HepG2 (cell line): ENCODE results near the gene MIEF1. TPM values are rescaled to one million over a fixed set of nuclear protein-coding genes. Genes with fewer than 3 reads are reported as not detected.
A peak's percentile ranks its signal among the peaks of the same experiment; 100 is the strongest.

Experiments used
- CREB1 ChIP-seq, 2 experiments: fragments of 450-650 bp in 1 of 2; IDR thresholded peaks; 2 replicates each; pipeline ENCODE4 v1.6.1; 2016 to 2017; ENCODE audit warnings: control low read depth in 1 of 2, mild to moderate bottlenecking in 1 of 2, missing compliant biosample characterization in 1 of 2, missing genetic modification characterization in 1 of 2
- EZH2 ChIP-seq: conservative IDR thresholded peaks from 2 replicates; pipeline ENCODE4 v1.6.1; 2012; ENCODE audit warnings: mild to moderate bottlenecking, low read depth, low read length, moderate library complexity
- MYPOP ChIP-seq: sonication (generic); formaldehyde crosslinking; IDR thresholded peaks from 2 replicates; pipeline ENCODE4 v1.8.1; 2023; ENCODE audit warnings: mild to moderate bottlenecking, moderate library complexity, missing genetic modification reagents
- RFX3 ChIP-seq: IDR thresholded peaks from 2 replicates; pipeline ENCODE4 v1.6.1; 2016; ENCODE audit warnings: missing biosample characterization, missing genetic modification reagents
- U2AF2 ChIP-seq: fragments of 200-400 bp; formaldehyde crosslinking; IDR thresholded peaks from 2 replicates; pipeline ENCODE4 v1.6.1; 2017; ENCODE audit warnings: low read depth, mild to moderate bottlenecking, low read length
- ZMYM2 ChIP-seq: sonication (generic); formaldehyde crosslinking; IDR thresholded peaks from 2 replicates; pipeline ENCODE4 v1.8.0; 2022; ENCODE audit warnings: mild to moderate bottlenecking, missing genetic modification reagents
- ZNF124 ChIP-seq: sonication (generic); formaldehyde crosslinking; IDR thresholded peaks from 2 replicates; pipeline ENCODE4 v1.4.0; 2020; ENCODE audit warnings: missing genetic modification reagents
- ZNF460 ChIP-seq: sonication (generic); formaldehyde crosslinking; IDR thresholded peaks from 2 replicates; pipeline ENCODE4 v1.5.1; 2020; ENCODE audit warnings: missing genetic modification reagents, mild to moderate bottlenecking, borderline replicate concordance
- ZNF7 ChIP-seq: IDR thresholded peaks from 2 replicates; pipeline ENCODE4 v1.6.1; 2016; ENCODE audit warnings: missing biosample characterization, missing genetic modification reagents
- ZNF770 ChIP-seq: sonication (generic); formaldehyde crosslinking; IDR thresholded peaks from 2 replicates; pipeline ENCODE4 v1.5.0; 2020; ENCODE audit warnings: mild to moderate bottlenecking, missing genetic modification reagents
- ZNF782 ChIP-seq: sonication (generic); formaldehyde crosslinking; IDR thresholded peaks from 2 replicates; pipeline ENCODE4 v1.4.0; 2020; ENCODE audit warnings: missing genetic modification reagents, mild to moderate bottlenecking, borderline replicate concordance
- ZSCAN21 ChIP-seq: sonication (generic); formaldehyde crosslinking; IDR thresholded peaks from 2 replicates; pipeline ENCODE4 v1.8.0; 2022; ENCODE audit warnings: mild to moderate bottlenecking, missing genetic modification reagents, moderate library complexity, borderline replicate concordance
- polyA plus RNA-seq, 8 experiments: library from polyadenylated mRNA; depleted of rRNA in 3 of 8; stranded (reverse) in 7 of 8; unstranded in 1 of 8; fragments of >200 nt; fragmentation: Illumina TruSeq in 4 of 8; extraction: Trizol in 4 of 8; gene quantifications; 2 replicates each; pipeline versions ENCODE4 v1.2.1 to v1.2.3, GENCODE V29; 2011 to 2016; ENCODE audit warnings: low read depth in 4 of 8, missing spikeins in 1 of 8, mixed read lengths in 1 of 8; ENCODE audit not compliant: insufficient read depth in 1 of 8
- total RNA-seq, 5 experiments: library from RNA; depleted of rRNA; stranded (reverse); fragments of >200 nt; fragmentation: Illumina TruSeq; extraction: Trizol; gene quantifications; 2 replicates each; pipeline ENCODE4 v1.2.3, GENCODE V29; 2016; ENCODE audit warnings: low read depth in 1 of 5
- TF ChIP-seq, protein P1 (sequence below): sonication (generic); formaldehyde crosslinking; IDR thresholded peaks from 2 replicates; pipeline ENCODE4 v1.4.0; 2020; ENCODE audit warnings: missing genetic modification reagents
- TF ChIP-seq, protein P2 (sequence below): IDR thresholded peaks from 2 replicates; pipeline ENCODE4 v1.6.1; 2016; ENCODE audit warnings: control low read depth
- TF ChIP-seq, protein P3 (sequence below): sonication (generic); formaldehyde crosslinking; IDR thresholded peaks from 2 replicates; pipeline ENCODE4 v1.4.0; 2020; ENCODE audit warnings: missing genetic modification reagents, borderline replicate concordance

Gene MIEF1
- total and polyA plus RNA-seq, 2 of the 13 experiments (the other 11 are each of a cell fraction or from before 2014, with no cell fraction given): 21.7 to 34.8 TPM

- no peak; the same call in 1 of the 2 replicates for TF ChIP-seq ZNF460 (CRISPR knock-in tag)
- TF ChIP-seq MYPOP (CRISPR knock-in tag): no peak
- TF ChIP-seq, protein P1, sequence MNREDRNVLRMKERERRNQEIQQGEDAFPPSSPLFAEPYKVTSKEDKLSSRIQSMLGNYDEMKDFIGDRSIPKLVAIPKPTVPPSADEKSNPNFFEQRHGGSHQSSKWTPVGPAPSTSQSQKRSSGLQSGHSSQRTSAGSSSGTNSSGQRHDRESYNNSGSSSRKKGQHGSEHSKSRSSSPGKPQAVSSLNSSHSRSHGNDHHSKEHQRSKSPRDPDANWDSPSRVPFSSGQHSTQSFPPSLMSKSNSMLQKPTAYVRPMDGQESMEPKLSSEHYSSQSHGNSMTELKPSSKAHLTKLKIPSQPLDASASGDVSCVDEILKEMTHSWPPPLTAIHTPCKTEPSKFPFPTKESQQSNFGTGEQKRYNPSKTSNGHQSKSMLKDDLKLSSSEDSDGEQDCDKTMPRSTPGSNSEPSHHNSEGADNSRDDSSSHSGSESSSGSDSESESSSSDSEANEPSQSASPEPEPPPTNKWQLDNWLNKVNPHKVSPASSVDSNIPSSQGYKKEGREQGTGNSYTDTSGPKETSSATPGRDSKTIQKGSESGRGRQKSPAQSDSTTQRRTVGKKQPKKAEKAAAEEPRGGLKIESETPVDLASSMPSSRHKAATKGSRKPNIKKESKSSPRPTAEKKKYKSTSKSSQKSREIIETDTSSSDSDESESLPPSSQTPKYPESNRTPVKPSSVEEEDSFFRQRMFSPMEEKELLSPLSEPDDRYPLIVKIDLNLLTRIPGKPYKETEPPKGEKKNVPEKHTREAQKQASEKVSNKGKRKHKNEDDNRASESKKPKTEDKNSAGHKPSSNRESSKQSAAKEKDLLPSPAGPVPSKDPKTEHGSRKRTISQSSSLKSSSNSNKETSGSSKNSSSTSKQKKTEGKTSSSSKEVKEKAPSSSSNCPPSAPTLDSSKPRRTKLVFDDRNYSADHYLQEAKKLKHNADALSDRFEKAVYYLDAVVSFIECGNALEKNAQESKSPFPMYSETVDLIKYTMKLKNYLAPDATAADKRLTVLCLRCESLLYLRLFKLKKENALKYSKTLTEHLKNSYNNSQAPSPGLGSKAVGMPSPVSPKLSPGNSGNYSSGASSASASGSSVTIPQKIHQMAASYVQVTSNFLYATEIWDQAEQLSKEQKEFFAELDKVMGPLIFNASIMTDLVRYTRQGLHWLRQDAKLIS (CRISPR knock-in tag): 0 out of 2 replicates have a peak, but pooled peaks have one; percentile 55
- no peak; the same call in 1 of the 2 replicates for TF ChIP-seq ZNF782 (CRISPR knock-in tag)
- TF ChIP-seq EZH2: no peak
- no peak; the same call in 1 of the 2 replicates for TF ChIP-seq ZSCAN21 (CRISPR knock-in tag)
- no peak for TF ChIP-seq U2AF2
- TF ChIP-seq, protein P2, sequence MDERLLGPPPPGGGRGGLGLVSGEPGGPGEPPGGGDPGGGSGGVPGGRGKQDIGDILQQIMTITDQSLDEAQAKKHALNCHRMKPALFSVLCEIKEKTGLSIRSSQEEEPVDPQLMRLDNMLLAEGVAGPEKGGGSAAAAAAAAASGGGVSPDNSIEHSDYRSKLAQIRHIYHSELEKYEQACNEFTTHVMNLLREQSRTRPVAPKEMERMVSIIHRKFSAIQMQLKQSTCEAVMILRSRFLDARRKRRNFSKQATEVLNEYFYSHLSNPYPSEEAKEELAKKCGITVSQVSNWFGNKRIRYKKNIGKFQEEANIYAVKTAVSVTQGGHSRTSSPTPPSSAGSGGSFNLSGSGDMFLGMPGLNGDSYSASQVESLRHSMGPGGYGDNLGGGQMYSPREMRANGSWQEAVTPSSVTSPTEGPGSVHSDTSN (CRISPR knock-in tag): no peak
- no peak for TF ChIP-seq ZMYM2
- peak; percentile 86 for TF ChIP-seq ZNF124 (CRISPR knock-in tag)
- peak; percentile 84 for TF ChIP-seq ZNF770 (CRISPR knock-in tag)
- TF ChIP-seq, protein P3, sequence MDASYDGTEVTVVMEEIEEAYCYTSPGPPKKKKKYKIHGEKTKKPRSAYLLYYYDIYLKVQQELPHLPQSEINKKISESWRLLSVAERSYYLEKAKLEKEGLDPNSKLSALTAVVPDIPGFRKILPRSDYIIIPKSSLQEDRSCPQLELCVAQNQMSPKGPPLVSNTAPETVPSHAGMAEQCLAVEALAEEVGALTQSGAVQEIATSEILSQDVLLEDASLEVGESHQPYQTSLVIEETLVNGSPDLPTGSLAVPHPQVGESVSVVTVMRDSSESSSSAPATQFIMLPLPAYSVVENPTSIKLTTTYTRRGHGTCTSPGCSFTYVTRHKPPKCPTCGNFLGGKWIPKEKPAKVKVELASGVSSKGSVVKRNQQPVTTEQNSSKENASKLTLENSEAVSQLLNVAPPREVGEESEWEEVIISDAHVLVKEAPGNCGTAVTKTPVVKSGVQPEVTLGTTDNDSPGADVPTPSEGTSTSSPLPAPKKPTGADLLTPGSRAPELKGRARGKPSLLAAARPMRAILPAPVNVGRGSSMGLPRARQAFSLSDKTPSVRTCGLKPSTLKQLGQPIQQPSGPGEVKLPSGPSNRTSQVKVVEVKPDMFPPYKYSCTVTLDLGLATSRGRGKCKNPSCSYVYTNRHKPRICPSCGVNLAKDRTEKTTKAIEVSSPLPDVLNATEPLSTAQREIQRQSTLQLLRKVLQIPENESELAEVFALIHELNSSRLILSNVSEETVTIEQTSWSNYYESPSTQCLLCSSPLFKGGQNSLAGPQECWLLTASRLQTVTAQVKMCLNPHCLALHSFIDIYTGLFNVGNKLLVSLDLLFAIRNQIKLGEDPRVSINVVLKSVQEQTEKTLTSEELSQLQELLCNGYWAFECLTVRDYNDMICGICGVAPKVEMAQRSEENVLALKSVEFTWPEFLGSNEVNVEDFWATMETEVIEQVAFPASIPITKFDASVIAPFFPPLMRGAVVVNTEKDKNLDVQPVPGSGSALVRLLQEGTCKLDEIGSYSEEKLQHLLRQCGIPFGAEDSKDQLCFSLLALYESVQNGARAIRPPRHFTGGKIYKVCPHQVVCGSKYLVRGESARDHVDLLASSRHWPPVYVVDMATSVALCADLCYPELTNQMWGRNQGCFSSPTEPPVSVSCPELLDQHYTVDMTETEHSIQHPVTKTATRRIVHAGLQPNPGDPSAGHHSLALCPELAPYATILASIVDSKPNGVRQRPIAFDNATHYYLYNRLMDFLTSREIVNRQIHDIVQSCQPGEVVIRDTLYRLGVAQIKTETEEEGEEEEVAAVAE (CRISPR knock-in tag): peak; percentile 61; the same call in 1 of the 2 replicates
- TF ChIP-seq RFX3 (CRISPR knock-in tag): no peak
- no peak for TF ChIP-seq CREB1 (IDR thresholded peaks at IDR 0.05)
- no peak for TF ChIP-seq CREB1 (CRISPR knock-in tag; IDR thresholded peaks at IDR 0.05)
- no peak for TF ChIP-seq ZNF7 (CRISPR knock-in tag)
Observed at GRCh38 chr22:39528681-39529486, 26.8 kb downstream of the MIEF1 start (continued).
